Activated T-helper 2 cell treated with anti-CD3 and anti-CD28 coated beads, Interferon-gamma antibody, Interleukin-2, Interleukin-4, amounts not matched to agents 10 μg/mL and 5 μg/mL and 100 μg/mL, durations not matched to agents 14 hours and 24 hours and 36 hours (primary cell): Measurements from ENCODE around the gene RBM19. TPM values are rescaled to one million over a fixed set of nuclear protein-coding genes. Genes with fewer than 3 reads are reported as not detected.

Experiments
- DNase-seq: peaks from one replicate; pipeline ENCODE4 v3.0.0; 2021; ENCODE audit warnings: low spot score
- H3K27ac Mint-ChIP-seq: one replicate; pipeline ENCODE4 v1.8.0; 2021; ENCODE audit warnings: mixed read lengths
- H3K27me3 Mint-ChIP-seq: one replicate; pipeline ENCODE4 v1.8.0; 2021; ENCODE audit warnings: low read depth, mixed read lengths
- H3K36me3 Mint-ChIP-seq: one replicate; pipeline ENCODE4 v1.8.0; 2021; ENCODE audit warnings: low read depth, mixed read lengths
- H3K4me1 Mint-ChIP-seq: one replicate; pipeline ENCODE4 v1.8.0; 2021; ENCODE audit warnings: low read depth, mixed read lengths
- H3K4me3 Mint-ChIP-seq: one replicate; pipeline ENCODE4 v1.8.0; 2021; ENCODE audit warnings: low read depth, mild to moderate bottlenecking, moderate library complexity, mixed read lengths
- H3K9me3 Mint-ChIP-seq: one replicate; pipeline ENCODE4 v1.8.0; 2021; ENCODE audit warnings: mixed read lengths
- intact Hi-C: fragments of 100-400 bp; cut with micrococcal nuclease; formaldehyde crosslinking; loops from one replicate; pipeline ENCODE4 v1.15.1; 2023
- total RNA-seq: library from RNA; stranded (reverse); gene quantifications from 2 replicates; pipeline ENCODE4 v1.2.3, GENCODE V29; 2022

Gene RBM19
- total RNA-seq, 1 donor from 2014 or later = 96.8 TPM

- no peak overlapping the region for H3K4me3 Mint-ChIP-seq
- H3K36me3 Mint-ChIP-seq = peaks cover 6% of the 10 kb centered on the region
- DNase-seq = no peak
- H3K27me3 Mint-ChIP-seq = no peaks in the 10 kb centered on the region
- H3K27ac Mint-ChIP-seq = no peak overlapping the region
- H3K9me3 Mint-ChIP-seq = peaks cover 22% of the 10 kb centered on the region
- H3K4me1 Mint-ChIP-seq = no peaks in the 10 kb centered on the region
- intact Hi-C loops = no loop called here
Observed at GRCh38 chr12:113804961-113805600, 161.0 kb downstream of the RBM19 start.

GRCh38 chr12:113803759-113804140 lies 162.4 kb downstream of the RBM19 start:
- no peak overlapping the region for H3K4me3 Mint-ChIP-seq
- no peak for DNase-seq
- H3K27ac Mint-ChIP-seq = no peak overlapping the region
- peaks cover 22% of the 10 kb centered on the region for H3K9me3 Mint-ChIP-seq
- intact Hi-C loops = no loop called here
- H3K36me3 Mint-ChIP-seq = peaks cover 6% of the 10 kb centered on the region
- no peaks in the 10 kb centered on the region for H3K27me3 Mint-ChIP-seq
- no peaks in the 10 kb centered on the region for H3K4me1 Mint-ChIP-seq

GRCh38 chr12:113802966-113803758 lies 163.0 kb downstream of the RBM19 start:
- H3K36me3 Mint-ChIP-seq = peaks cover 6% of the 10 kb centered on the region
- no peaks in the 10 kb centered on the region for H3K4me1 Mint-ChIP-seq
- DNase-seq = no peak
- peaks cover 18% of the 10 kb centered on the region for H3K9me3 Mint-ChIP-seq
- no peaks in the 10 kb centered on the region for H3K27me3 Mint-ChIP-seq
- H3K27ac Mint-ChIP-seq = no peak overlapping the region
- no peak overlapping the region for H3K4me3 Mint-ChIP-seq
- intact Hi-C loops = no loop called here

DNA sequence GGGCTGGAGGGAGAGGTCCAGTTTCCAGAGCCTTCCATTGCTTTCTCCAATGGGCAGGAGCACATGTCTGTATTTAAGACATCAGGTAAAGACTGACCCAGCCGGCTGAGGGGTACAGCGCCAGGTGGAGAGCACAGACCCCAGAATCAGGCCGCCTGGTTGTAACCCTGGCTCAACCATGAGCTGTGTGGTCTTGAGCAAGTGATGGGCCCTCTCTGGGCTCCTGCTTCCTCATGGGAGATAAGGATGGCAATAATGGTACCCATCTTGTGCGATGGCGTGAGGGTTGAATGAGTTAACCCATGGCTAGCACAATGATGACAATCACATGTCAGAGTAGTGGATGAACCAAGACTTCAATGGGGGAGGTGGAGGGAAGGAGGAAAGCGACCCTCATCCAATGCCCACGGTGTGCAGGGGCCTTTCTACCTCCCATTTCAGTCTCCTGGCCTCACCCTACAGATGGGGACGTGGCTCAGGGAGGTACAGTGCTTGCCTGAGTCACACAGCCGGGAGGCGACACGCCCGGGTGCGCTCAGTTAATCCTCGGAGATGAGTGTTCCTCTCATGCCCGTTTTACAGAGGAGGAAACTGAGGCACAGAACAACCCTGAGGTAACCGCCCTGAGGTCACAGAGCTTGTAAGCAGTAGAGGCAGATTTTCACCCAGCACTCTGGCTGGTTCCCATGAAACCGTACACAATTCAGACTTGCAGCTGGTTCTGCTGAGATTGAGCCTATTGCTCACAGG lies 163.9 kb downstream of the RBM19 start:
- Mint-ChIP-seq H3K9me3 (peaks cover 12% of the 10 kb centered on the region), H3K27ac (no peak overlapping the region), H3K36me3 (peaks cover 6% of the 10 kb centered on the region), H3K4me3 (no peak overlapping the region), H3K4me1 (no peaks in the 10 kb centered on the region), H3K27me3 (no peaks in the 10 kb centered on the region)
- intact Hi-C loops = no loop called here
- DNase-seq = no peak

DNA sequence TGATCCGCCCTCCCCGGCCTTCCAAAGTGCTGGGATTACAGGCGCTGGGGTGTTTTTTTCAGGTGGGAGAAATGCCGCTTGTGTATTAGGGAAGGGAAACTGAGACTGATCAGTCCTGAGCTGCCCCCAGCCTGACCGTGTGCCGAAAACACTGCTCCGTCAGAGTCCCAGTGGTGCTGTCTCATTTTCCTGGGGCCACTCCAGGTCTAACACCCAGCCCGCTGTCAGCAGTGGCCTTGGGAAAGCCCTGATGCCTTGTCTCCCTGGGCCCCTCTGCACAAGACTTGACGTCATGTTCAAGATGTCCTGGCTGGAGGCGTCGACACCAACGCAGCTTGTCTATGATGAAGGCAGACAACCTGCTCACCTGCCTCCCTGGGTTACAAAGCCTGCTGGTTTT lies 165.9 kb downstream of the RBM19 start:
- H3K4me3 Mint-ChIP-seq = no peak overlapping the region
- intact Hi-C loops = no loop called here
- no peaks in the 10 kb centered on the region for H3K4me1 Mint-ChIP-seq
- no peak for DNase-seq
- no peaks in the 10 kb centered on the region for H3K27me3 Mint-ChIP-seq
- no peaks in the 10 kb centered on the region for H3K9me3 Mint-ChIP-seq
- no peaks in the 10 kb centered on the region for H3K36me3 Mint-ChIP-seq
- no peak overlapping the region for H3K27ac Mint-ChIP-seq

GRCh38 chr12:113798552-113798951 lies 167.6 kb downstream of the RBM19 start:
- no peak overlapping the region for H3K27ac Mint-ChIP-seq
- no peaks in the 10 kb centered on the region for H3K9me3 Mint-ChIP-seq
- H3K4me1 Mint-ChIP-seq = no peaks in the 10 kb centered on the region
- H3K27me3 Mint-ChIP-seq = no peaks in the 10 kb centered on the region
- intact Hi-C loops = no loop called here
- no peaks in the 10 kb centered on the region for H3K36me3 Mint-ChIP-seq
- no peak for DNase-seq
- H3K4me3 Mint-ChIP-seq = no peak overlapping the region

GRCh38 chr12:113797535-113797868 lies 168.6 kb downstream of the RBM19 start:
- Mint-ChIP-seq H3K27me3 (no peaks in the 10 kb centered on the region), H3K9me3 (no peaks in the 10 kb centered on the region), H3K27ac (no peak overlapping the region), H3K4me3 (no peak overlapping the region), H3K4me1 (no peaks in the 10 kb centered on the region), H3K36me3 (no peaks in the 10 kb centered on the region)
- intact Hi-C loops = no loop called here
- DNase-seq = no peak

DNA sequence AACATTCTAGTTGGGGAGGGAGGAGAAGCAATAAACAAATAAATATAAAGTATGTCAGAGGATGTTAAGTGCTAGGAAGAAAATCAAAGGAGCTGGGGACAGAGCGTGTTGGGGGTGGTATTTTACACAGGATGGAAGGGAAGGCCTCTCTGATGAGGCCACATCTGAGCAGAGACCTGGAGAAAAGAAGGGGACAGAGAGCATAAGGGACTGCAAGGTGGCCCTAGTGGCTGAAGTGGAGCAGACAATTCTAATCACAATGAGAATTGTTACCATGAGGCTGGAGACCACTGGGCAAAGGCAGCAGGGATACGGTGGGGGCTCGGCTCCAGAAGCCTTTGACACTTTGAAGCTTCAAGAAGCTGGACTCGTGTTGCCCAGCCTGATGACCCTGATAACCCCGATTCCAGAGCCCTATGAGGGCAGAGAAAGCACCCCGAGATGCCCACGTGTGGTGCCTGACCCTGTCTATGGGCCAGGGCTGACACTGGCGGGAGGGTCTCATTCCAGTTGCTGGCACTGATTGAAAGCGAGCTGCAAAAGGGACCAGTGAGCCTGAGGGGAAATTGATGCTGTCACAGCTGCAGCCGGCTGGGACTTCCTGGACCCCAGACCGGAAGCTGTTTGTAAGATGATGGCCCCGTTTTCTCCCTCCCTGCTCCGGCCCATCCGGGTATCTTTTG lies 169.1 kb downstream of the RBM19 start:
- H3K9me3 Mint-ChIP-seq = no peaks in the 10 kb centered on the region
- H3K4me3 Mint-ChIP-seq = no peak overlapping the region
- DNase-seq = no peak
- H3K36me3 Mint-ChIP-seq = no peaks in the 10 kb centered on the region
- intact Hi-C loops = no loop called here
- H3K27me3 Mint-ChIP-seq = no peaks in the 10 kb centered on the region
- H3K27ac Mint-ChIP-seq = no peak overlapping the region
- H3K4me1 Mint-ChIP-seq = no peaks in the 10 kb centered on the region

DNA sequence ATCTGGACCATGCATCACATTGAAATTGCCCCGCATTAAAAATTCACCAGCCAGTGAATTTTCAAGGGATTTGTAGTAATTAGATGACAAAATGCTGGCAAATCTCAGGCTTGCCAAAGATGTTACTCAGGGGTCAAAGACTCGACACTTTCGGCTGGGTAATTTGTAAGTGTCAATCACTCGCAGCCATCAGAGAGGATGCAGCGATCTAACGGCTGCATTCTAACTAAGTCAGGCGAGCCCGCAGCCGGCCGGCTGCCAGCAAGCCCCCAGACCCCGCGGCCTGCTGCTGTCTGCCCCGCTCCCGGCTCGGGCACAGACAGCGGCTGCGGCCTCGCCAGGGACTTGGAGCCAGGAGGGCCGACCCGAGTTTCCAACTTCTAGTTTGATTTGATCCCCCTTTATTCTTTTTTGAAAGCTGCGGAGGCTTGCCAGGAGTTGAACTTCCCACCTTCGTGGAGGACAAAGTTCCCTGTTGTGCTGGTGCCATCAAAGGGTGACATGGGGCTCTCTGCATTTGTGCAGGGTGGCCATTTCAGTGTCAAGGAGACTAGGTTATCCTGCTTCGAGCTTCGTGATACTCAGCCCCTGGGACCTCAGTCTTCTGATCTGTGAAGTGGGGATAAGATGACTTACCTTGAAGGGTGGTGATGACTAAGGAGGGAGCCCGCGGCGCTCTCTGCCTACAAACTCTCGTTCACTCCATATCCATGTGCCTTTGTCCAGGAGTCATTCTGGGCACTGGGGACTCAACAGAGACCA lies 169.9 kb downstream of the RBM19 start:
- no peak overlapping the region for H3K4me3 Mint-ChIP-seq
- no peaks in the 10 kb centered on the region for H3K36me3 Mint-ChIP-seq
- no peaks in the 10 kb centered on the region for H3K4me1 Mint-ChIP-seq
- no peak for DNase-seq
- intact Hi-C loops = no loop called here
- H3K27ac Mint-ChIP-seq = no peak overlapping the region
- no peaks in the 10 kb centered on the region for H3K9me3 Mint-ChIP-seq
- no peaks in the 10 kb centered on the region for H3K27me3 Mint-ChIP-seq

GRCh38 chr12:113795445-113795844 lies 170.7 kb downstream of the RBM19 start:
- intact Hi-C loops = no loop called here
- Mint-ChIP-seq H3K36me3 (no peaks in the 10 kb centered on the region), H3K27me3 (no peaks in the 10 kb centered on the region), H3K9me3 (no peaks in the 10 kb centered on the region), H3K4me3 (no peak overlapping the region), H3K27ac (no peak overlapping the region), H3K4me1 (no peaks in the 10 kb centered on the region)
- DNase-seq = no peak

- Mint-ChIP-seq H3K27me3 (no peaks in the 10 kb centered on the region), H3K27ac (no peak overlapping the region), H3K4me1 (no peaks in the 10 kb centered on the region), H3K9me3 (no peaks in the 10 kb centered on the region), H3K4me3 (no peak overlapping the region), H3K36me3 (no peaks in the 10 kb centered on the region)
- intact Hi-C loops = no loop called here
- DNase-seq = no peak
Observed at GRCh38 chr12:113794774-113795173, 171.4 kb downstream of the RBM19 start.

DNA sequence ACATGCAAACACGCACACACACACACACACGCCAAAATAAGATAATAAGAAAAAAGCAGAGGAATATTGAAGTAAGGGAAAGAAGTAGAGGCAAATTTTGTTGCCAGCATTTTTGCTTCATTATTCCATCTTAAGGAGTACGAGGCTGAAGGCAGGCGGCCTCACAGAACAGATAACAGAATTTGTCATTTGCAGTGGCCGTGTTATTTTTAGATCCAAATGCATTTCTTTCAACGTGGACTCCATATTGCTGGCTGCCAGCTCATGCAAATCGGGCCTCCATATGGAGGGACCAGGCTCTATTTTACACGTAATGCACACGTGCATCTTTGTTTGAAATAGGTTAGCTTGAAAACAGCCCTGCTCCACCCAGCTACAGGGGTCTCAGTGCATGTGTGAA lies 172.9 kb downstream of the RBM19 start:
- no peaks in the 10 kb centered on the region for H3K27me3 Mint-ChIP-seq
- no peak for DNase-seq
- no peaks in the 10 kb centered on the region for H3K4me1 Mint-ChIP-seq
- H3K9me3 Mint-ChIP-seq = no peaks in the 10 kb centered on the region
- intact Hi-C loops = no loop called here
- H3K36me3 Mint-ChIP-seq = no peaks in the 10 kb centered on the region
- H3K4me3 Mint-ChIP-seq = no peak overlapping the region
- H3K27ac Mint-ChIP-seq = no peak overlapping the region
